Right kidney (tissue), 1 donor: ENCODE measurements around the gene PDE5A.
A peak's percentile ranks its signal among the peaks of the same experiment; 100 is the strongest.
"Not testable (repeated sequence)": the region's sequence is repeated elsewhere in the genome, so short reads cannot be mapped to it uniquely, and the experiment has no call there.

Source experiments
- DNase-seq: peaks from one replicate; pipeline ENCODE4 v3.0.0-alpha.2; 2016

PDE5A gene

DNA sequence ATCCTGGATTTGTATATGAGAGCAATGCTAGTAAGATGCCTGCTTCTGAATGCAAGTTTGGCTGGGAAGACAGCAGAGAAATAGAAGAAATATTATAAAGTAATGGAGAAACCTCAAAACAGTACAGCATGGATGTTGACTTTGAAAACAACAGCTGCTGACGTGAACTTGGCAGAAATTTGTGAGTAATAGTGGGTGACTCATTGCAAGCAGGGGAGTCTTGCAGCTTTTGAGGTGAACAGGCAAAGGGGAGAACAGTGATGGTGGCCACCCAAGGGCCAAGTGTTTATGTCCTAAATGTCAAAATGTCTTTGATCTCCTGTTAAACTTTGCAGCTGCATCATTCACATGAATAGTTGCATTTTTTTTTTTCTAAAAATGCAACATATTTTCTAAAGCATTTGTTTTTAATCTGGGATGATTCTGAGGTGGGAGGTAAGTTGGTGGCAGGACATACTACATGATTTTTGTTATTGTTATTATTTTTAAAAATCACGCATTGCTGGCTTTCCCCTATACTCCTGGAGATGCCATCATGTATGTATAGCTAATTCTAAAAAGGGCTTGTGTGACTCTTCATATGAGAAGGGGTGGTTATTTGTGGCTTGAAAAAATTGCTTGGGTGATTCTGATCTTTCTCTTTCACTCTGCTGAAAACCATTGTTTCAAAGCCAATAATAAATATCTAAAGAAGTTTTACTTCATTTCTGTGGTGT, 158.4 kb downstream of the PDE5A start:
- DNase-seq, result not testable (repeated sequence)

- DNase-seq, result not testable (repeated sequence)
Measured at GRCh38 chr4:119469039-119469438, 159.6 kb downstream of the PDE5A start.

DNA sequence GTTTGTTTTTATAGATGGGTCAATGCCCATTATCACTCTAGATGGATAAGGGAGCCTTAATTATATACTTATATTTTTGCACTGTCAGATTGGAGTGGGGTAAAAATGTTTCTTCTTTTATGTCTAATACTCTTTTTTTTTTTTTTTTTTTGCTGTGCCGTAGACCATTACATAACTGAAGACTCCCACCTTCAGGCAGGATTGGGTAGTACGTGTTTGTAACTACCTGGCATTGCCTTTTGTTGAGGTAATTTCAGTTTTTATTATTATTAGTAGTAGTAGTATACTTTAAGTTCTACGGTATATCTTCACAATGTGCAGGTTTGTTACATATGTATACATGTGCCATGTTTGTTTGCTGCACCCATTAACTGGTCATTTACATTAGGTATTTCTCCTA, 165.9 kb downstream of the PDE5A start:
- DNase-seq, result not testable (repeated sequence)

- DNase-seq, result peak; percentile 31
Measured at GRCh38 chr4:119455734-119456133, 172.9 kb downstream of the PDE5A start.

GRCh38 chr4:119454491-119455270, 173.9 kb downstream of the PDE5A start:
- peak; percentile 99 for DNase-seq

- not testable (repeated sequence) for DNase-seq
Measured at GRCh38 chr4:119454151-119454490, 174.5 kb downstream of the PDE5A start.

GRCh38 chr4:119453286-119453685, 175.3 kb downstream of the PDE5A start:
- DNase-seq, result not testable (repeated sequence)

DNA sequence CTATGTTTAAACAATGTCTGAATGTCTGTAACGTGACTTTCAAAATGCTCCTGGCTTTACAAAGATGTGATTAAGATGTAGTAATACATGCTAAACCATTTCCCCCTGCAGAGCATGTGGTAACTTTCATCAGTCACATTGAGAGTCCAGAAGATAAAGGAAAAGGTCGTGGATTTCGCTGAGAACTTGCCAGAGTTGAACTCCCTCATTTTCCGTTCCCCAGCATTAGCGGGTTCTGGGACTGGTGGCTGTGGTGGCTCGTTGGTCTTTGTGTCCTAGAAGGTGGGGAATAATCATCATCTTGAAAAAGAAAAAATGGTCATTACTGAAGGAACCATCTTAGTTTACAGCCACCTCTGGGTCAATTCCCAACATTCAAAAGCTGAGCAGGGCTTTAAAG, 178.8 kb downstream of the PDE5A start:
- DNase-seq, result not testable (repeated sequence)
